ENCODE measurements around the gene BRD3OS. TPM values are rescaled to one million over a fixed set of nuclear protein-coding genes. Genes with fewer than 3 reads are reported as not detected.

The BRD3OS gene
- total and polyA plus RNA-seq, 10 of the 15 experiments (the other 5 are each of a cell fraction or from before 2014, with no cell fraction given), result 2.1 to 13.7 (median 10.7) TPM

DNA sequence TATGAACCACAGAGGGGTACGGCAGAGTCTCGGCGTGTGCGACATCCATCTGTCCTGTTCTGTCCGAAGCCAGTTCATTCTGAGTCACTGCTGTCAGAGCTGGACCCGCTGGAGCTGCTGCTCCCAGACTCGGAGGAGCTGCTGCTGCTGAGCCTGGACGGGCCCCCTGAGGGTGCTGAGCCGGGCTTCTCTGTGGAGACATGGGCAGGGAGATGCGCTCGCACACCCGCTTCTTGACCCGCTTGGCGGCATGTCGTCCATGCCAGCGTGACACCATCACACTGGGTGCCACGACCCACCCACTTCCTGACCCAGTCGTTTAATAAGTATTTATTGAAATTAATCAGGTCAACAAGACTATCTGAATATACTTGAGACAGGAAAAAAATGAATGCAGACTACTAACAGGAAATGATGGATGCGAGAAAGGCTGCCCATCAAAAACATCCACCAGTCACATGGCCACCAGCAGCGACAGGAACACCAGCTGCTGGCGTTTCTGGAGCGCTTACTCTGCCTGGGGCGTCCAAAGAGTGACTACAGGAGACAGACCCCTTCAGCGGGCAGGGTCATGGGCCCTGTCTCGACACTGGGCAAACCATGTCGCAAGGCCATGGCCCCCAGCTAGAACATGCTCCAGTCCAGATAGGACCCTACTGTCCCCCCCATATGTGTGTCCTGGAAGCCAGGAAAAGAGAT, 8.4 kb downstream of the BRD3OS start:
- CTCF ChIA-PET, result no interaction called here
- Histone ChIP-seq H3K9me3 (replicated peaks; ENCODE audit: control insufficient read depth, insufficient read depth, low read length) (no peaks in the 10 kb centered on the region), H3K4me1 (ENCODE audit: control insufficient read depth, insufficient read depth, low read length) (no peaks in the 10 kb centered on the region), H2AFZ (ENCODE audit: control insufficient read depth, low read depth, low read length) (no peak overlapping the region), H3K27ac (ENCODE audit: control insufficient read depth, insufficient read depth) (no peak overlapping the region), H3K4me3 (no peak overlapping the region), H4K20me1 (ENCODE audit: control insufficient read depth, insufficient read depth) (no peaks in the 10 kb centered on the region), H3K79me2 (ENCODE audit: control insufficient read depth, insufficient read depth, low read length) (no peaks in the 10 kb centered on the region), H3K36me3 (ENCODE audit: control insufficient read depth in 2 of 2, insufficient read depth in 2 of 2, low read length in 1 of 2) (peaks cover 0 to 17% of the 10 kb centered on the region in 2 experiments; a peak in 3 of 4 replicates), H3K27me3 (replicated peaks in 1 of 2; ENCODE audit: control insufficient read depth in 2 of 2, insufficient read depth in 2 of 2, low read length in 1 of 2) (no peaks in the 10 kb centered on the region), H3K4me2 (ENCODE audit: control insufficient read depth, insufficient read depth) (no peak overlapping the region), H3K9ac (ENCODE audit: control insufficient read depth, insufficient read depth, low read length) (no peak overlapping the region)
- in situ Hi-C loops (cut with MboI), result no loop called here
- intact Hi-C loops (cut with micrococcal nuclease; ENCODE audit: unreplicated experiment), result no loop called here
- ATAC-seq (no peak), FAIRE-seq (no peak), DNase-seq (ENCODE audit: low read depth, low spot score) (no peak)
- WGBS (ENCODE audit: insufficient coverage, insufficient replicate concordance, low lambda C conversion rate, missing lambda C conversion rate), result 95% methylated on average over 26 of the region's 26 CpGs
- no TSS peak for BruUV-seq (replicated peaks)
- TF ChIP-seq ZNF24 (IDR thresholded peaks at IDR 0.05), result no peak
- TF ChIP-seq, protein P1, sequence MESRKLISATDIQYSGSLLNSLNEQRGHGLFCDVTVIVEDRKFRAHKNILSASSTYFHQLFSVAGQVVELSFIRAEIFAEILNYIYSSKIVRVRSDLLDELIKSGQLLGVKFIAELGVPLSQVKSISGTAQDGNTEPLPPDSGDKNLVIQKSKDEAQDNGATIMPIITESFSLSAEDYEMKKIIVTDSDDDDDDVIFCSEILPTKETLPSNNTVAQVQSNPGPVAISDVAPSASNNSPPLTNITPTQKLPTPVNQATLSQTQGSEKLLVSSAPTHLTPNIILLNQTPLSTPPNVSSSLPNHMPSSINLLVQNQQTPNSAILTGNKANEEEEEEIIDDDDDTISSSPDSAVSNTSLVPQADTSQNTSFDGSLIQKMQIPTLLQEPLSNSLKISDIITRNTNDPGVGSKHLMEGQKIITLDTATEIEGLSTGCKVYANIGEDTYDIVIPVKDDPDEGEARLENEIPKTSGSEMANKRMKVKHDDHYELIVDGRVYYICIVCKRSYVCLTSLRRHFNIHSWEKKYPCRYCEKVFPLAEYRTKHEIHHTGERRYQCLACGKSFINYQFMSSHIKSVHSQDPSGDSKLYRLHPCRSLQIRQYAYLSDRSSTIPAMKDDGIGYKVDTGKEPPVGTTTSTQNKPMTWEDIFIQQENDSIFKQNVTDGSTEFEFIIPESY (IDR thresholded peaks at IDR 0.05), result no peak
- TF ChIP-seq, protein P2, sequence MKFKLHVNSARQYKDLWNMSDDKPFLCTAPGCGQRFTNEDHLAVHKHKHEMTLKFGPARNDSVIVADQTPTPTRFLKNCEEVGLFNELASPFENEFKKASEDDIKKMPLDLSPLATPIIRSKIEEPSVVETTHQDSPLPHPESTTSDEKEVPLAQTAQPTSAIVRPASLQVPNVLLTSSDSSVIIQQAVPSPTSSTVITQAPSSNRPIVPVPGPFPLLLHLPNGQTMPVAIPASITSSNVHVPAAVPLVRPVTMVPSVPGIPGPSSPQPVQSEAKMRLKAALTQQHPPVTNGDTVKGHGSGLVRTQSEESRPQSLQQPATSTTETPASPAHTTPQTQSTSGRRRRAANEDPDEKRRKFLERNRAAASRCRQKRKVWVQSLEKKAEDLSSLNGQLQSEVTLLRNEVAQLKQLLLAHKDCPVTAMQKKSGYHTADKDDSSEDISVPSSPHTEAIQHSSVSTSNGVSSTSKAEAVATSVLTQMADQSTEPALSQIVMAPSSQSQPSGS (IDR thresholded peaks at IDR 0.05; ENCODE audit: low read length), result no peak
- TF ChIP-seq RBBP5 (conservative IDR thresholded peaks at IDR 0.05), result no peak
- TF ChIP-seq KDM1A (IDR thresholded peaks at IDR 0.05; ENCODE audit: borderline replicate concordance), result no peak
- TF ChIP-seq SIN3A (IDR thresholded peaks at IDR 0.05; ENCODE audit: low read depth, low read length), result no peak
- TF ChIP-seq, protein P3, sequence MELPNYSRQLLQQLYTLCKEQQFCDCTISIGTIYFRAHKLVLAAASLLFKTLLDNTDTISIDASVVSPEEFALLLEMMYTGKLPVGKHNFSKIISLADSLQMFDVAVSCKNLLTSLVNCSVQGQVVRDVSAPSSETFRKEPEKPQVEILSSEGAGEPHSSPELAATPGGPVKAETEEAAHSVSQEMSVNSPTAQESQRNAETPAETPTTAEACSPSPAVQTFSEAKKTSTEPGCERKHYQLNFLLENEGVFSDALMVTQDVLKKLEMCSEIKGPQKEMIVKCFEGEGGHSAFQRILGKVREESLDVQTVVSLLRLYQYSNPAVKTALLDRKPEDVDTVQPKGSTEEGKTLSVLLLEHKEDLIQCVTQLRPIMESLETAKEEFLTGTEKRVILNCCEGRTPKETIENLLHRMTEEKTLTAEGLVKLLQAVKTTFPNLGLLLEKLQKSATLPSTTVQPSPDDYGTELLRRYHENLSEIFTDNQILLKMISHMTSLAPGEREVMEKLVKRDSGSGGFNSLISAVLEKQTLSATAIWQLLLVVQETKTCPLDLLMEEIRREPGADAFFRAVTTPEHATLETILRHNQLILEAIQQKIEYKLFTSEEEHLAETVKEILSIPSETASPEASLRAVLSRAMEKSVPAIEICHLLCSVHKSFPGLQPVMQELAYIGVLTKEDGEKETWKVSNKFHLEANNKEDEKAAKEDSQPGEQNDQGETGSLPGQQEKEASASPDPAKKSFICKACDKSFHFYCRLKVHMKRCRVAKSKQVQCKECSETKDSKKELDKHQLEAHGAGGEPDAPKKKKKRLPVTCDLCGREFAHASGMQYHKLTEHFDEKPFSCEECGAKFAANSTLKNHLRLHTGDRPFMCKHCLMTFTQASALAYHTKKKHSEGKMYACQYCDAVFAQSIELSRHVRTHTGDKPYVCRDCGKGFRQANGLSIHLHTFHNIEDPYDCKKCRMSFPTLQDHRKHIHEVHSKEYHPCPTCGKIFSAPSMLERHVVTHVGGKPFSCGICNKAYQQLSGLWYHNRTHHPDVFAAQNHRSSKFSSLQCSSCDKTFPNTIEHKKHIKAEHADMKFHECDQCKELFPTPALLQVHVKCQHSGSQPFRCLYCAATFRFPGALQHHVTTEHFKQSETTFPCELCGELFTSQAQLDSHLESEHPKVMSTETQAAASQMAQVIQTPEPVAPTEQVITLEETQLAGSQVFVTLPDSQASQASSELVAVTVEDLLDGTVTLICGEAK (IDR thresholded peaks at IDR 0.05; ENCODE audit: borderline replicate concordance), result no peak
- no peak for TF ChIP-seq TCF3 (IDR thresholded peaks at IDR 0.05; ENCODE audit: borderline replicate concordance, insufficient read depth, low read depth, low read length)
- TF ChIP-seq ZNF274 (IDR thresholded peaks at IDR 0.05; ENCODE audit: insufficient read depth, insufficient read length), result no peak
- TF ChIP-seq RAD21 (IDR thresholded peaks at IDR 0.05; ENCODE audit: insufficient read depth, low read depth, low read length), result no peak
- SMC1A ChIA-PET (ENCODE audit: uncharacterized antibody, unreplicated experiment), result no interaction called here
- POLR2A ChIA-PET, result no interaction called here
- RAD21 ChIA-PET (ENCODE audit: unreplicated experiment), result no interaction called here

Data from GM12878 (cell line).